Vagina (tissue), 2 donors: ENCODE measurements around the gene NUP98.

ENCODE experiments used
- CTCF ChIP-seq, 3 experiments: fragments of 450-650 bp in 2 of 3; fragments of 200-600 bp in 1 of 3; sonication (generic) in 1 of 3; IDR thresholded peaks; one replicate each; pipeline ENCODE4 v1.5.1; 2017 to 2019; ENCODE audit warnings: antibody characterized with exemption in 3 of 3, mild to moderate bottlenecking in 2 of 3, moderate library complexity in 2 of 3
- POLR2A ChIP-seq, 2 donors: fragments of 450-650 bp; IDR thresholded peaks; one replicate each; pipeline ENCODE4 v1.6.1; 2017; ENCODE audit warnings: antibody characterized with exemption in 2 of 2, mild to moderate bottlenecking in 2 of 2, moderate library complexity in 2 of 2
- POLR2AphosphoS5 ChIP-seq, 2 donors: sonication (generic); formaldehyde crosslinking; IDR thresholded peaks; one replicate each; pipeline ENCODE4 v1.9.0; 2017; ENCODE audit warnings: antibody characterized with exemption in 2 of 2, mild to moderate bottlenecking in 2 of 2, low read depth in 1 of 2; ENCODE audit not compliant: insufficient read depth in 1 of 2

- TF ChIP-seq CTCF (IDR thresholded peaks at IDR 0.05) (no peak), POLR2A (IDR thresholded peaks at IDR 0.05) (no peak), POLR2AphosphoS5 (IDR thresholded peaks at IDR 0.05; ENCODE audit: insufficient read depth in 1 of 2, low read depth in 1 of 2) (no peak)
Observed at GRCh38 chr11:3685923-3686322, 111.4 kb downstream of the NUP98 start.
